Mesothelial cell of epicardium (in vitro differentiated cells): ENCODE results near the gene ZNF74. TPM values are rescaled to one million over a fixed set of nuclear protein-coding genes. Genes with fewer than 3 reads are reported as not detected.
"Not testable (repeated sequence)": the region's sequence is repeated elsewhere in the genome, so short reads cannot be mapped to it uniquely, and the experiment has no call there.

Experiments used
- DNase-seq, 2 experiments: peaks; one replicate each; pipeline ENCODE4 v3.0.0; 2021; ENCODE audit warnings: low spot score in 2 of 2; ENCODE audit not compliant: unreplicated experiment in 2 of 2
- H3K27ac Mint-ChIP-seq: 2 replicates; pipeline ENCODE4 v1.8.0; 2021; ENCODE audit warnings: mixed read lengths
- H3K27me3 Mint-ChIP-seq: 2 replicates; pipeline ENCODE4 v1.8.0; 2021; ENCODE audit warnings: low read depth, mixed read lengths
- H3K36me3 Mint-ChIP-seq: 2 replicates; pipeline ENCODE4 v1.8.0; 2021; ENCODE audit warnings: mixed read lengths
- H3K4me1 Mint-ChIP-seq: 2 replicates; pipeline ENCODE4 v1.8.0; 2021; ENCODE audit warnings: mixed read lengths
- H3K4me3 Mint-ChIP-seq: 2 replicates; pipeline ENCODE4 v1.8.0; 2021; ENCODE audit warnings: mild to moderate bottlenecking, moderate library complexity, mixed read lengths
- H3K9me3 Mint-ChIP-seq: 2 replicates; pipeline ENCODE4 v1.8.0; 2021; ENCODE audit warnings: mixed read lengths
- total RNA-seq: library from RNA; stranded (reverse); gene quantifications from 3 replicates; pipeline ENCODE4 v1.2.1, GENCODE V29; 2021
- TF ChIP-seq, protein P1 (sequence below): fragments of 200-600 bp; sonication (generic); IDR thresholded peaks from one replicate; pipeline ENCODE4 v1.5.0; 2021; ENCODE audit warnings: antibody characterized with exemption; ENCODE audit not compliant: unreplicated experiment

Gene ZNF74
- total RNA-seq, 1 donor from 2014 or later: 38.3 TPM

DNA sequence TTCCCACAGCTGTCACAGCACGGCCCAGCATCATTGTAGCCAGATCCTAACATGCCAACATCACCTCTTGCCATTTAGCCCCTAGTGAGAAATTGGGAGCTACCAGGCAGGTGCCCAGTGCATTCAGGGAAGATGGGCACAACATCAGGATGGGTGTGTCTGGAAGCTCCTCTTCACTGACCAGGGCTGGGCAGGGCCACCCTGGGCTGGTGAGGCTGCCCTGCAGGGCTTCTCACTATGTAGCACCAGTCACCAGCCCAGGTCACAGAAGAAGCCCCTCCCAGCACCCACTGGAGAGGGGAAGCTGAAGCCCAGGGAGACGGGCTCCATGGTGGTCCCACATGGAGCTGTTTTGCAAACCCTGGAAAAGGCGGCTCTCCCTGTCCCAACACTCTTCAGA is 13.9 kb downstream of the ZNF74 start:
- no peaks in the 10 kb centered on the region for H3K9me3 Mint-ChIP-seq
- no peak overlapping the region for H3K27ac Mint-ChIP-seq
- peaks cover 6% of the 10 kb centered on the region for H3K4me1 Mint-ChIP-seq
- peaks cover 32% of the 10 kb centered on the region for H3K36me3 Mint-ChIP-seq
- no peak for DNase-seq
- TF ChIP-seq, protein P1, sequence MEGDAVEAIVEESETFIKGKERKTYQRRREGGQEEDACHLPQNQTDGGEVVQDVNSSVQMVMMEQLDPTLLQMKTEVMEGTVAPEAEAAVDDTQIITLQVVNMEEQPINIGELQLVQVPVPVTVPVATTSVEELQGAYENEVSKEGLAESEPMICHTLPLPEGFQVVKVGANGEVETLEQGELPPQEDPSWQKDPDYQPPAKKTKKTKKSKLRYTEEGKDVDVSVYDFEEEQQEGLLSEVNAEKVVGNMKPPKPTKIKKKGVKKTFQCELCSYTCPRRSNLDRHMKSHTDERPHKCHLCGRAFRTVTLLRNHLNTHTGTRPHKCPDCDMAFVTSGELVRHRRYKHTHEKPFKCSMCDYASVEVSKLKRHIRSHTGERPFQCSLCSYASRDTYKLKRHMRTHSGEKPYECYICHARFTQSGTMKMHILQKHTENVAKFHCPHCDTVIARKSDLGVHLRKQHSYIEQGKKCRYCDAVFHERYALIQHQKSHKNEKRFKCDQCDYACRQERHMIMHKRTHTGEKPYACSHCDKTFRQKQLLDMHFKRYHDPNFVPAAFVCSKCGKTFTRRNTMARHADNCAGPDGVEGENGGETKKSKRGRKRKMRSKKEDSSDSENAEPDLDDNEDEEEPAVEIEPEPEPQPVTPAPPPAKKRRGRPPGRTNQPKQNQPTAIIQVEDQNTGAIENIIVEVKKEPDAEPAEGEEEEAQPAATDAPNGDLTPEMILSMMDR: no peak
- H3K27me3 Mint-ChIP-seq: no peaks in the 10 kb centered on the region
- no peak overlapping the region for H3K4me3 Mint-ChIP-seq

DNA sequence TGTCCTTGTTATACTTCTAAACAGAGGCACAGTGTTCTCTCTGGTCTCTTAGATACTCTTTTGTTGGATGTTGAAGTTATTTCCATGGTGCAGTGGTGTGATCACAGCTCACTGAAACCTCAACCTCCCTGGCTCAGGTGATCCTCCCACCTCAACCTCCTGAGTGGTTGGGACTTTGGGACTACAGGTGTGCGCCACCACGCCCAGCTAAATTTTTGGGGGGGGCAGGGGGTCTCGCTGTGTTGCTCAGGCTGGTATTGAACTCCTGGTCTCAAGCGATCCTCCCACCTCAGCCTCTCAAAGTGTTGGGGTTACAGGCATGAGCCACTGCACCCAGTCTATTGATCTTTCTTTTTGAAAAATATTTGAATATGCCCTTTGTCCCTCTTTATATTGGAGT is 14.9 kb downstream of the ZNF74 start:
- Mint-ChIP-seq H3K36me3 (peaks cover 23% of the 10 kb centered on the region), H3K9me3 (no peaks in the 10 kb centered on the region), H3K4me3 (no peak overlapping the region), H3K27ac (no peak overlapping the region), H3K27me3 (no peaks in the 10 kb centered on the region), H3K4me1 (peaks cover 6% of the 10 kb centered on the region)
- no peak for DNase-seq
- TF ChIP-seq, protein P1: no peak

DNA sequence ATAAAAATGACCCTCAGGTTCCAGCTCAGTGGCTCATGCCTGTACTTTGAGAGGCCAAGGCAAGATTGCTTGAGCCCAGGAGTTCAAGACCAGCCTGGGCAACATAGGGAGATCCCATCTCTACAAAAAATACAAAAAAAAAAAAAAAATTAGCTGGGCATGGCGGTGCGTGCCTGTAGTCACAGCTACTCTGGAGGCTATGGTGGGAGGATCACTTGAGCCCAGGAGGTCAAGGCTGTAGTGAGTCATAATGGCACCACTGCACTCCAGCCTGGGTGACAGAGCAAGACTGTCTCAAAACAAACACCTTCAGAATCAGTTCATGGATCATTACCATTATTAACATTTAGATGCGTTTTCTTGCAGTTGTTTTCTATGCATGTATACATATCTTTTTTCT is 15.4 kb downstream of the ZNF74 start:
- H3K27me3 Mint-ChIP-seq, H3K9me3 Mint-ChIP-seq, H3K27ac Mint-ChIP-seq, H3K4me3 Mint-ChIP-seq, DNase-seq, H3K4me1 Mint-ChIP-seq: not testable (repeated sequence)
- peaks cover 21% of the 10 kb centered on the region for H3K36me3 Mint-ChIP-seq

DNA sequence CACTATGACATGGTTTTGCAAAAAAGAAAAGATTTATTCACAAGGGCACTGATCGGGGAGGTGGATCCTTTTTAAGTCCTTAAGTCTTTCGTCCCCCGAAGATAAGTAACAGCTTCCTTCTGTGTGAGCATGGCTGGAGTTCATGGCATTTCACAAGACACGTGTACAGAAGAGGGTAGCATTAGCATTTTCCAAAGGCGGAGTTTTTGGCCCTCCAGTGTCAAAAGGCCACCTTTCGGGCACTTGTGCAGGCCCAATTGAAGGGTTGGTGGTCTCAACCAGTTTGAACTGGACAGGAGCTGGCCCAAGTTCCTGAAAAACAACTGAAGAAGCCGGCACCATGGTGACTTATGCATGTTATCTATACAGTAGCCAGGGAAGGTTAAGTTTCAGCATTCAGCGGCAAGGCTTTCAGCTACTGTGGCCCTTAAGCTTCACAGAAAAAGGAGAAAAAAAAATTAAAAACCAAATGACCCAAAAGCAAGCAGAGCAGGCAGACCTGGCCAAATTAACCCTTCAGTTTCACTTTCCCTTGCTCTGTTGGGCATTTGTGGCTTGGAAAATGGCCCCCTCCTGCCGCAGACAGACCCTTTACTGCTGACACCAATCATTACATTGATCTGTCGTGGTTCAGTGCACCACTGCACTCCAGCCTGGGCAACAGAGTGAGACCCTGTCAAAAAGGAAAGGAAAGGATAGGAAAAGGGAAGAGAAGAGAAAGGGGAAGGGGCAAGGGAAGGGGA is 18.7 kb downstream of the ZNF74 start:
- TF ChIP-seq, protein P1: no peak
- no peak overlapping the region for H3K27ac Mint-ChIP-seq
- DNase-seq: no peak
- H3K4me3 Mint-ChIP-seq: no peak overlapping the region
- peaks cover 5% of the 10 kb centered on the region for H3K36me3 Mint-ChIP-seq
- no peaks in the 10 kb centered on the region for H3K9me3 Mint-ChIP-seq
- peaks cover 1% of the 10 kb centered on the region for H3K27me3 Mint-ChIP-seq
- H3K4me1 Mint-ChIP-seq: peaks cover 6% of the 10 kb centered on the region

DNA sequence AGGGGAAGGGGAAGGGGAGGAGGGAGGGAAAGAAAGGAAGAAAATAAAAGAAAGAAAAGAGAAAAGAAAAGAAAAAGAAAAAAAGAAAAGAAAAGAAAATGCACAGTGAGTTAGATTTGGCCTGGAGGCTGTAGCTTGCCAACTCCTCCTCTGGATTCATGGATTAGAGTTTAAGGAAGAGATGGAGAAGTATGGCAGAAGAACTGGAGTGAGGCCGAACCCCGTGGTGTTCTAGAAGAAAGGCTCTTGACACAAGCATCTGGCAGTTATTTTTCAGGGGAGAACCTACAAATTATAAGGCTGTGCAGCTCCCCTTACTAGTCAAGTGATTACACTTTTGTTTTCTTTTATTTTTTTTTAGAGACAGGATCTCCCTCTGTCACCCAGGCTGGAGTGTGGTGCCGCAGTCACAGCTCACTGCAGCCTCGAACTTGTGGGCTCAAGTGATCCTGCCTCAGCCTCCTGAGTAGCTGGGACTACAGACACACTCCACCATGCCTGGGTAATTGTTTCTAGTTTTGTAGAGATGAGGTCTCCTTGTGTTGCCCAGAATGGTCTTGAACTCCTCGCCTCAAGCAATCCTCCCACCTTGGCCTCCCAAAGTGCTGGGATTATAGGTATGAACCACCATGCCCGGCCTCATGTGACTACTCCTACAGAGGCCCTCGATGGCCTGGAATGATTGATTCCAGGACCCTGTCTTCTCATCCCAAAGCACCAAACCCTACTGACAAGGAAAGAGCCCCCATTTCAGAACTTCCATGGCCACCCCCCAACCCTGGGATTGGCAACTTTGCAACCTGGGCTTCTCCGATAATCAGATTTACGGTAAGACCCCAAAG is 19.5 kb downstream of the ZNF74 start:
- H3K9me3 Mint-ChIP-seq: no peaks in the 10 kb centered on the region
- H3K27me3 Mint-ChIP-seq: peaks cover 1% of the 10 kb centered on the region
- peaks cover 6% of the 10 kb centered on the region for H3K4me1 Mint-ChIP-seq
- H3K4me3 Mint-ChIP-seq: no peak overlapping the region
- H3K36me3 Mint-ChIP-seq: peaks cover 5% of the 10 kb centered on the region
- no peak overlapping the region for H3K27ac Mint-ChIP-seq
- TF ChIP-seq, protein P1: no peak
- DNase-seq: no peak

DNA sequence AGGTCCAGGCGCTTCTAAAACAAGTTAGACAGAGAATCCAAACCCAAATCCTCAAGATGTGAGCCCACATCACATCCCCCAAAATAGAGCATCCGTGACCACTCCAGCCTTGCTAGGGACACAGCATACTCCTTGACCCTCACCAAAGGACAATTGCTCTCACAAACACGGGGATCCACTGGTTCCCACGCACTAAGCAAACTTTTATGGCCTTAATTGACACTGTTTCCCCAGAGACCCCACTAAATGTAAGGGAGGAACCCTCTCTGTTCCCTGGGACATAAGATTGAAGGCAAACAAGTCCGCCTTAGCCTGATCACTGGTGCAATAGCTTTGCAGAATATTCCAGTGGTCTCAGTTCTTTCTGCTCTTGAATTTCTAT is 20.1 kb downstream of the ZNF74 start:
- H3K36me3 Mint-ChIP-seq: peaks cover 2% of the 10 kb centered on the region
- TF ChIP-seq, protein P1: no peak
- H3K4me1 Mint-ChIP-seq: peaks cover 6% of the 10 kb centered on the region
- DNase-seq: no peak
- no peak overlapping the region for H3K27ac Mint-ChIP-seq
- H3K27me3 Mint-ChIP-seq: peaks cover 1% of the 10 kb centered on the region
- no peaks in the 10 kb centered on the region for H3K9me3 Mint-ChIP-seq
- no peak overlapping the region for H3K4me3 Mint-ChIP-seq
